HepG2 (cell line): ENCODE data around the gene GAS6. TPM values are rescaled to one million over a fixed set of nuclear protein-coding genes. Genes with fewer than 3 reads are reported as not detected.

Source experiments
- ATAC-seq: fragments of 200-7000 bp; cut with Tn5 transposase; 3 replicates; pipeline ENCODE4 v1.9.1; 2020; ENCODE audit warnings: mild to moderate bottlenecking, moderate library complexity
- BruUV-seq: library from RNA; stranded (reverse); fragments of 400-500 nt; replicated peaks from 2 replicates; lab custom pipeline; 2021; lab: Mats Ljungman, UMichigan
- CTCF ChIA-PET: fragments of 300-600 bp; formaldehyde crosslinking; extraction: SDS; loops from one replicate; lab custom pipeline; 2021; ENCODE audit warnings: low total read pairs, inconsistent platforms, low intra/inter-chr PET ratio; lab: Yijun Ruan, JAX
- POLR2A ChIA-PET: fragments of 350-600 bp; sonication (Branson Sonifier 250); formaldehyde crosslinking; loops from one replicate; lab custom pipeline; 2020; ENCODE audit warnings: antibody characterized with exemption, inconsistent platforms; lab: Yijun Ruan, JAX
- DNase-seq: peaks from one replicate; pipeline ENCODE4 v3.0.0-alpha.2; 2015; ENCODE audit warnings: low spot score
- FAIRE-seq: peaks from 3 replicates; lab custom pipeline; 2011; peaks lifted over from hg19 to GRCh38; lab: Jason Lieb, UNC
- H2AFZ ChIP-seq: one replicate; pipeline ENCODE4 v1.6.1; 2011; ENCODE audit warnings: low read length, inconsistent platforms
- H3K27ac ChIP-seq: fragments of 300-600 bp; 3 replicates; pipeline ENCODE4 v1.8.0; 2011; ENCODE audit warnings: mixed run types, mild to moderate bottlenecking, mixed read lengths, low read length, inconsistent platforms; ENCODE audit not compliant: insufficient read depth; ENCODE audit errors: extremely low read length
- H3K27me3 ChIP-seq, 2 experiments: fragments of 200-600 bp in 1 of 2; 2 replicates in 1 of 2; 3 replicates in 1 of 2; pipeline versions ENCODE4 v1.6.0 to v1.8.0; 2011; ENCODE audit warnings: low read length in 2 of 2, mild to moderate bottlenecking in 2 of 2, moderate library complexity in 2 of 2, inconsistent platforms in 1 of 2; ENCODE audit not compliant: insufficient read depth in 2 of 2, control insufficient read depth in 1 of 2
- H3K36me3 ChIP-seq, 2 experiments: fragments of 200-600 bp in 1 of 2; replicated peaks in 1 of 2; 2 replicates in 1 of 2; 3 replicates in 1 of 2; pipeline versions ENCODE4 v1.5.1 to v1.8.0; 2011; ENCODE audit warnings: low read length in 2 of 2, inconsistent platforms in 1 of 2; ENCODE audit not compliant: insufficient read depth in 2 of 2, control insufficient read depth in 1 of 2
- H3K4me1 ChIP-seq: 2 replicates; pipeline ENCODE4 v1.5.1; 2012; ENCODE audit warnings: low read length, inconsistent platforms; ENCODE audit not compliant: insufficient read depth
- H3K4me2 ChIP-seq: 2 replicates; pipeline ENCODE4 v1.6.0; 2011; ENCODE audit warnings: low read depth, low read length, inconsistent platforms
- H3K4me3 ChIP-seq, 3 experiments: fragments of 200-600 bp in 1 of 3; sonication (generic), shearing (Covaris generic) in 1 of 3; replicated peaks in 1 of 3; 2 replicates each; pipeline ENCODE4 v1.5.1; 2011 to 2016; ENCODE audit warnings: low read length in 3 of 3, inconsistent platforms in 2 of 3, low read depth in 2 of 3, mild to moderate bottlenecking in 2 of 3, control low read depth in 1 of 3, mixed read lengths in 1 of 3; ENCODE audit not compliant: insufficient read depth in 1 of 3
- H3K79me2 ChIP-seq: one replicate; pipeline ENCODE4 v1.6.1; 2011; ENCODE audit warnings: low read length, inconsistent platforms; ENCODE audit not compliant: insufficient read depth
- H3K9ac ChIP-seq: 2 replicates; pipeline ENCODE4 v1.6.0; 2011; ENCODE audit warnings: mild to moderate bottlenecking, low read depth, low read length, inconsistent platforms; ENCODE audit not compliant: insufficient read depth
- H3K9me3 ChIP-seq: 2 replicates; pipeline ENCODE4 v1.5.1; 2012; ENCODE audit warnings: mild to moderate bottlenecking, low read length
- H4K20me1 ChIP-seq: 2 replicates; pipeline ENCODE4 v1.6.0; 2011; ENCODE audit warnings: inconsistent platforms, mild to moderate bottlenecking, low read length, moderate library complexity; ENCODE audit not compliant: insufficient read depth
- GTF2F1 ChIP-seq: fragments of 150-350 bp; IDR thresholded peaks from 2 replicates; pipeline ENCODE4 v1.6.1; 2014; ENCODE audit warnings: low read length
- JUNB ChIP-seq: sonication (generic); formaldehyde crosslinking; IDR thresholded peaks from 2 replicates; pipeline ENCODE4 v1.8.0; 2022; ENCODE audit warnings: missing genetic modification reagents, mild to moderate bottlenecking, borderline replicate concordance
- MEIS2 ChIP-seq: sonication (generic); formaldehyde crosslinking; IDR thresholded peaks from 2 replicates; pipeline ENCODE4 v1.9.0; 2021; ENCODE audit warnings: mild to moderate bottlenecking, missing genetic modification reagents
- SETDB1 ChIP-seq: sonication (generic); formaldehyde crosslinking; IDR thresholded peaks from 2 replicates; pipeline ENCODE4 v1.5.1; 2020; ENCODE audit warnings: missing genetic modification reagents, mild to moderate bottlenecking, borderline replicate concordance
- TBX2 ChIP-seq: sonication (generic); formaldehyde crosslinking; IDR thresholded peaks from 2 replicates; pipeline ENCODE4 v1.5.0; 2020; ENCODE audit warnings: missing genetic modification reagents, mild to moderate bottlenecking, borderline replicate concordance
- ZNF121 ChIP-seq: sonication (generic); formaldehyde crosslinking; IDR thresholded peaks from 2 replicates; pipeline ENCODE4 v1.5.0; 2020; ENCODE audit warnings: mild to moderate bottlenecking, missing genetic modification reagents
- ZNF3 ChIP-seq: IDR thresholded peaks from 2 replicates; pipeline ENCODE4 v1.7.0; 2017; ENCODE audit warnings: inconsistent platforms
- ZNF337 ChIP-seq: sonication (generic); formaldehyde crosslinking; IDR thresholded peaks from 2 replicates; pipeline ENCODE4 v1.5.1; 2020; ENCODE audit warnings: missing genetic modification reagents, low read depth, mild to moderate bottlenecking, borderline replicate concordance
- ZNF44 ChIP-seq: sonication (generic); formaldehyde crosslinking; IDR thresholded peaks from 2 replicates; pipeline ENCODE4 v1.5.1; 2020; ENCODE audit warnings: mild to moderate bottlenecking, missing genetic modification reagents
- ZNF468 ChIP-seq: sonication (generic); formaldehyde crosslinking; IDR thresholded peaks from 2 replicates; pipeline ENCODE4 v1.8.0; 2022; ENCODE audit warnings: mild to moderate bottlenecking, moderate library complexity, missing genetic modification reagents
- WGBS: methylation state at CpG from one replicate; pipeline ENCODE4 v1.1.6; 2017; ENCODE audit warnings: low lambda C conversion rate; 5-methylcytosine and 5-hydroxymethylcytosine counted together
- in situ Hi-C: cut with HindIII; loops from 2 replicates; pipeline ENCODE4 v1.10.0; 2017; ENCODE audit warnings: low pct_unique_long_range_greater_than_20kb; ENCODE audit not compliant: extremely low pct_ligation_motif_present
- intact Hi-C: fragments of 100-400 bp; cut with micrococcal nuclease; formaldehyde crosslinking; loops from one replicate; pipeline ENCODE4 v1.10.0; 2022; ENCODE audit not compliant: unreplicated experiment
- polyA plus RNA-seq, 8 experiments: library from polyadenylated mRNA; depleted of rRNA in 3 of 8; stranded (reverse) in 7 of 8; unstranded in 1 of 8; fragments of >200 nt; fragmentation: Illumina TruSeq in 4 of 8; extraction: Trizol in 4 of 8; gene quantifications; 2 replicates each; pipeline versions ENCODE4 v1.2.1 to v1.2.3, GENCODE V29; 2011 to 2016; ENCODE audit warnings: low read depth in 4 of 8, missing spikeins in 1 of 8, mixed read lengths in 1 of 8; ENCODE audit not compliant: insufficient read depth in 1 of 8
- total RNA-seq, 5 experiments: library from RNA; depleted of rRNA; stranded (reverse); fragments of >200 nt; fragmentation: Illumina TruSeq; extraction: Trizol; gene quantifications; 2 replicates each; pipeline ENCODE4 v1.2.3, GENCODE V29; 2016; ENCODE audit warnings: low read depth in 1 of 5

Gene GAS6
- total and polyA plus RNA-seq, 2 of the 13 experiments (the other 11 are each of a cell fraction or from before 2014, with no cell fraction given), result 0.09 to 0.24 TPM

DNA sequence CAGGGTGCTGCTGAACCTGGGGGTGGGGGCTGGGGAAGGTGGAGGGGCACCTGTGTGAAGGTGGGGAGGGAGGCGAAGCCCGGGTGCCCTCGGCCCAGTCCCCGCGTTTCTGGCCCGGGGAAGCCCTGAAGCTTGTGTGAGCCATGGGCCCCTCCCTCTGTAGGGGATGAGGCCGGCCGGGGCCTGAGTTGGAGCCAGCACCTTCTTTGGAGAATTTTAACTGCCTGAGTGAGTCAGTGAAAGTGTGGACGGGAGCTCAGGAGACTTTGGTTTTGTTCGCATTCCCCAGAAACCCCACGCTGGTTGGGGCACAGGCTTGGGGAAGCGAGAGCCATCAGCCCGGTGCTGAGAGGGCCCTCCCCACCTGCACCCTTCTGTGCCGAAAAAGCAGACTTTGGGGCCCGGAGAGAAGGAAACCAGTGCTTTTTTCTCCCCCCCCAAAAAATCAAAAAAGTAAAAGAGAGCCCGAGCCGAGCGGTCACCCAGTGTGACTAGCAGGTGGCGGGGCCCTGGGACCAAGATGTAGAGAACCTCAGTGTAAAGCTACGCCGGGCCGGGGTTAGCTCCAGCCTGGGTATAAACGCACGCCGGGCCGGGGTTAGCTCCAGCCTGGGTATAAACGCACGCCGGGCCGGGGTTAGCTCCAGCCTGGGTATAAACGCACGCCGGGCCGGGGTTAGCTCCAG, 59.7 kb downstream of the GAS6 start:
- Histone ChIP-seq H3K79me2 (no peaks in the 10 kb centered on the region), H3K9ac (no peak overlapping the region), H3K36me3 (no peaks in the 10 kb centered on the region), H3K4me2 (no peak overlapping the region), H3K27ac (no peak overlapping the region), H3K9me3 (peaks cover 17% of the 10 kb centered on the region), H3K4me3 (no peak overlapping the region), H3K27me3 (peaks cover 7 to 24% of the 10 kb centered on the region in 2 experiments; a peak in 3 of 5 replicates), H2AFZ (no peak overlapping the region), H4K20me1 (no peaks in the 10 kb centered on the region), H3K4me1 (no peaks in the 10 kb centered on the region)
- CTCF ChIA-PET, result no interaction called here
- POLR2A ChIA-PET, result no interaction called here
- WGBS, result 57% methylated on average over 33 of the region's 34 CpGs
- intact Hi-C loops (no loop called here), in situ Hi-C loops (no loop called here)
- FAIRE-seq, result no peak
- no peak for TF ChIP-seq MEIS2 (CRISPR knock-in tag)
- no peak for TF ChIP-seq SETDB1 (CRISPR knock-in tag)
- TF ChIP-seq ZNF3 (CRISPR knock-in tag), result no peak
- no TSS peak for BruUV-seq
- ATAC-seq, result no peak
- no peak for DNase-seq

DNA sequence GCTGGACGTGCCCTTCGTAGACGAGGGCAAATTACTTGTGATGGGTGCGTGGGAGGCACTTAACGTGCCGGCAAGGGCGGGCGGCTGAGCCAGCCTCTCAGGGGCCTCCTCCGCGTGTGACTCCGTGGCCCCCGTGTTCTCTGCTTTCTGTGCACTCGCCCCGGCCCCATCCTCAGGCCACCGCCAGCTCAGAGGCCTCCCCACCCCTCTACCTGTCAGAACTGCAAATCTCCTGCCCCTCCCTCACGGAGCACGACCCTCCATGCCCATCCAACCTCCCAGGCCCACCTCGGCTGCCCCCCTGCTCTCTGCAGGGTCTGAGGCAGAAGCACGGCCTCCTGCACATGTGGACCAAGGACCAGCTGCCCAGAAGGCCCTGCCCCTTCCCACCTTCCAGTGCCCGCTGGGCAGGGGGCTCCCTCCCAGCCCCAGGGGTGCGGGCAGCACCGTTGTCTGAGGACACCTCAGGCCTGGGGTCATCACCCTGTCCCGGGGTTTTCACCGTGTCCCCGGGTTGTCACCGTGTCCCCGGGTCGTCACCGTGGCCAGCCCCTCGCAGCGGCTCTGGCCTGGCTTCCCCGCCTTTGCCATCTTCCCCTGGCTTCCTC, 60.4 kb downstream of the GAS6 start:
- H3K36me3 ChIP-seq, result no peaks in the 10 kb centered on the region
- H3K9ac ChIP-seq, result no peak overlapping the region
- H3K4me3 ChIP-seq, result no peak overlapping the region
- TF ChIP-seq GTF2F1 (no peak), ZNF468 (CRISPR knock-in tag) (no peak), JUNB (no peak), TBX2 (no peak), ZNF121 (CRISPR knock-in tag) (no peak), ZNF44 (CRISPR knock-in tag) (no peak), ZNF337 (no peak)
- ATAC-seq (no peak), FAIRE-seq (no peak), DNase-seq (no peak)
- BruUV-seq, result no TSS peak
- no peak overlapping the region for H3K27ac ChIP-seq
- H4K20me1 ChIP-seq, result no peaks in the 10 kb centered on the region
- ChIA-PET CTCF (no interaction called here), POLR2A (no interaction called here)
- no peak overlapping the region for H2AFZ ChIP-seq
- H3K9me3 ChIP-seq, result peaks cover 11% of the 10 kb centered on the region
- 40% methylated on average over 28 of the region's 32 CpGs for WGBS
- H3K4me2 ChIP-seq, result no peak overlapping the region
- peaks cover 7 to 24% of the 10 kb centered on the region in 2 experiments; a peak in 3 of 5 replicates for H3K27me3 ChIP-seq
- H3K4me1 ChIP-seq, result no peaks in the 10 kb centered on the region
- in situ Hi-C loops, result no loop called here
- no peaks in the 10 kb centered on the region for H3K79me2 ChIP-seq
- intact Hi-C loops, result no loop called here
